ENCODE results near the gene C11orf16. TPM values are rescaled to one million over a fixed set of nuclear protein-coding genes. Genes with fewer than 3 reads are reported as not detected.

The C11orf16 gene
- total RNA-seq, 1 experiment from 2014 or later, result not detected

DNA sequence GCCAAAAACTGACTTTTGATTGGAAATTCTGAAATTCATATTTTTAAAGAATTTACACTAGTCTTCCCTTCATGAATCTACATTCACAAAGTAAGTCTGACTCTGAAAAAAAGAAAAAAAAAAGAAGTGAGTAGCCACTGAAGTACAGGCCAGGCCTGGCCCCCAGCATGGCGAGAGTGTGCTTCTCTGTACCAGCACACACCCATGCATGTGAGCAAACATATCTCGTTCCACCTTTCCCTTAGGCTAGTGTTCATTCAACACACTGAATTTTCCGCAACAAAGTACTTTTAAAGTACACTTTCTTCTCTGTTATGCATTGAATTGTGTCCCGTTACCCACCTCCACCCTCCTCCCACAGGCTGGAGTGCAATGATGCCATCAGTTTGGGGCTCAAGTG, 4.5 kb downstream of the C11orf16 start:
- POLR2A ChIA-PET (ENCODE audit: unreplicated experiment), result no interaction called here
- BruUV-seq (replicated peaks), result no TSS peak
- no peak for DNase-seq
- no peaks in the 10 kb centered on the region for H3K9me2 ChIP-seq (ENCODE audit: insufficient read depth)
- intact Hi-C loops (cut with micrococcal nuclease; ENCODE audit: unreplicated experiment), result no loop called here
- no peak overlapping the region for H3K4me2 ChIP-seq
- no peaks in the 10 kb centered on the region for H3K79me2 ChIP-seq (ENCODE audit: low read depth)
- H3F3A ChIP-seq (ENCODE audit: insufficient read depth, low read depth), result no peaks in the 10 kb centered on the region
- H3K36me3 ChIP-seq (ENCODE audit: low read depth), result no peaks in the 10 kb centered on the region
- no peaks in the 10 kb centered on the region for H3K27me3 ChIP-seq (ENCODE audit: insufficient read depth, low read depth)
- no peaks in the 10 kb centered on the region for H3K9me3 ChIP-seq (ENCODE audit: insufficient read depth, low read depth)
- no peak overlapping the region for H3K4me3 ChIP-seq
- H4K20me1 ChIP-seq (ENCODE audit: insufficient read depth), result no peaks in the 10 kb centered on the region
- CTCF ChIA-PET, result no interaction called here
- no peak overlapping the region for H3K27ac ChIP-seq
- no peaks in the 10 kb centered on the region for H3K4me1 ChIP-seq (replicated peaks; ENCODE audit: insufficient read depth)
- TF ChIP-seq EZH2 (IDR thresholded peaks at IDR 0.05; ENCODE audit: low read depth), result no peak
- TF ChIP-seq, protein P1, sequence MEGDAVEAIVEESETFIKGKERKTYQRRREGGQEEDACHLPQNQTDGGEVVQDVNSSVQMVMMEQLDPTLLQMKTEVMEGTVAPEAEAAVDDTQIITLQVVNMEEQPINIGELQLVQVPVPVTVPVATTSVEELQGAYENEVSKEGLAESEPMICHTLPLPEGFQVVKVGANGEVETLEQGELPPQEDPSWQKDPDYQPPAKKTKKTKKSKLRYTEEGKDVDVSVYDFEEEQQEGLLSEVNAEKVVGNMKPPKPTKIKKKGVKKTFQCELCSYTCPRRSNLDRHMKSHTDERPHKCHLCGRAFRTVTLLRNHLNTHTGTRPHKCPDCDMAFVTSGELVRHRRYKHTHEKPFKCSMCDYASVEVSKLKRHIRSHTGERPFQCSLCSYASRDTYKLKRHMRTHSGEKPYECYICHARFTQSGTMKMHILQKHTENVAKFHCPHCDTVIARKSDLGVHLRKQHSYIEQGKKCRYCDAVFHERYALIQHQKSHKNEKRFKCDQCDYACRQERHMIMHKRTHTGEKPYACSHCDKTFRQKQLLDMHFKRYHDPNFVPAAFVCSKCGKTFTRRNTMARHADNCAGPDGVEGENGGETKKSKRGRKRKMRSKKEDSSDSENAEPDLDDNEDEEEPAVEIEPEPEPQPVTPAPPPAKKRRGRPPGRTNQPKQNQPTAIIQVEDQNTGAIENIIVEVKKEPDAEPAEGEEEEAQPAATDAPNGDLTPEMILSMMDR (conservative IDR thresholded peaks at IDR 0.05), result no peak
- H2AFZ ChIP-seq, result no peak overlapping the region

DNA sequence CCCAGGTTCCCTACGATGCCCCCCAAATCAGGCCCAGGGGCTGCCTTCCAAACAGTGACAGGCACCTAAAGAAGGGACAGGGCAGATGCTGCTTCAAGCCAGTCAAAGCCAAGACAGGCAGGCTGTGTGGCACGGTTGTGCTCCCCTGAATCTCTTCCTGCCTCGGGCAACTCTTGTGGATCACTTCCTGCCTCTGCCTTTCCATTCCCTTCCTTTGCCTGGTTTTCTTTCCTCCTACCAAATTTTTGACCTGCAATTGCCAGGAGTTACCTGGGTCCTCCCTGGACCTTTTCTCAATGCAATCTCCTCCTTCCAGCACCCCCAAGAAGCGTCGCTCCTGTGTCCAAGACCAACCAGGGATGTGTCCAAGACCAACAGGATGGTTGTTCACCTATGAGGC, 5.5 kb downstream of the C11orf16 start:
- DNase-seq, result no peak
- Histone ChIP-seq H3K4me2 (no peak overlapping the region), H3K9me3 (ENCODE audit: insufficient read depth, low read depth) (no peaks in the 10 kb centered on the region), H2AFZ (no peak overlapping the region), H3K4me3 (no peak overlapping the region), H3K79me2 (ENCODE audit: low read depth) (no peaks in the 10 kb centered on the region), H3K27ac (no peak overlapping the region), H3F3A (ENCODE audit: insufficient read depth, low read depth) (no peaks in the 10 kb centered on the region), H3K27me3 (ENCODE audit: insufficient read depth, low read depth) (no peaks in the 10 kb centered on the region), H3K36me3 (ENCODE audit: low read depth) (no peaks in the 10 kb centered on the region), H3K9me2 (ENCODE audit: insufficient read depth) (no peaks in the 10 kb centered on the region), H3K4me1 (replicated peaks; ENCODE audit: insufficient read depth) (no peaks in the 10 kb centered on the region), H4K20me1 (ENCODE audit: insufficient read depth) (no peaks in the 10 kb centered on the region)
- intact Hi-C loops (cut with micrococcal nuclease; ENCODE audit: unreplicated experiment), result no loop called here
- BruUV-seq (replicated peaks), result no TSS peak
- ChIA-PET POLR2A (ENCODE audit: unreplicated experiment) (no interaction called here), CTCF (no interaction called here)
- TF ChIP-seq EZH2 (IDR thresholded peaks at IDR 0.05; ENCODE audit: low read depth), result no peak
- TF ChIP-seq, protein P1 (conservative IDR thresholded peaks at IDR 0.05), result no peak

GRCh38 chr11:8926236-8926635, 6.5 kb downstream of the C11orf16 start:
- Histone ChIP-seq H4K20me1 (ENCODE audit: insufficient read depth) (no peaks in the 10 kb centered on the region), H3K4me2 (no peak overlapping the region), H3K9me3 (ENCODE audit: insufficient read depth, low read depth) (no peaks in the 10 kb centered on the region), H3K27ac (no peak overlapping the region), H3K27me3 (ENCODE audit: insufficient read depth, low read depth) (no peaks in the 10 kb centered on the region), H3K4me1 (replicated peaks; ENCODE audit: insufficient read depth) (no peaks in the 10 kb centered on the region), H3K79me2 (ENCODE audit: low read depth) (no peaks in the 10 kb centered on the region), H3K9me2 (ENCODE audit: insufficient read depth) (no peaks in the 10 kb centered on the region), H3K4me3 (no peak overlapping the region), H3K36me3 (ENCODE audit: low read depth) (no peaks in the 10 kb centered on the region), H3F3A (ENCODE audit: insufficient read depth, low read depth) (no peaks in the 10 kb centered on the region), H2AFZ (no peak overlapping the region)
- CTCF ChIA-PET, result no interaction called here
- intact Hi-C loops (cut with micrococcal nuclease; ENCODE audit: unreplicated experiment), result no loop called here
- BruUV-seq (replicated peaks), result no TSS peak
- DNase-seq, result no peak
- TF ChIP-seq, protein P1 (conservative IDR thresholded peaks at IDR 0.05), result no peak
- no peak for TF ChIP-seq EZH2 (IDR thresholded peaks at IDR 0.05; ENCODE audit: low read depth)
- POLR2A ChIA-PET (ENCODE audit: unreplicated experiment), result no interaction called here

All from PC-9 (cell line).